HuH-7.5 (cell line): Measurements from ENCODE around the gene GANAB.
"Not testable (repeated sequence)": the region's sequence is repeated elsewhere in the genome, so short reads cannot be mapped to it uniquely, and the experiment has no call there.

Experiments used
- DNase-seq: peaks from one replicate; pipeline ENCODE4 v3.0.0; 2011; ENCODE audit warnings: low spot score

Gene GANAB

GRCh38 chr11:62645946-62646824 is at the start of gene GANAB:
TSS of gene GANAB (minus strand) at chr11:62646613. CDS start at chr11:62646599, 14 bp downstream.
- DNase-seq, result peak; percentile 99

DNA sequence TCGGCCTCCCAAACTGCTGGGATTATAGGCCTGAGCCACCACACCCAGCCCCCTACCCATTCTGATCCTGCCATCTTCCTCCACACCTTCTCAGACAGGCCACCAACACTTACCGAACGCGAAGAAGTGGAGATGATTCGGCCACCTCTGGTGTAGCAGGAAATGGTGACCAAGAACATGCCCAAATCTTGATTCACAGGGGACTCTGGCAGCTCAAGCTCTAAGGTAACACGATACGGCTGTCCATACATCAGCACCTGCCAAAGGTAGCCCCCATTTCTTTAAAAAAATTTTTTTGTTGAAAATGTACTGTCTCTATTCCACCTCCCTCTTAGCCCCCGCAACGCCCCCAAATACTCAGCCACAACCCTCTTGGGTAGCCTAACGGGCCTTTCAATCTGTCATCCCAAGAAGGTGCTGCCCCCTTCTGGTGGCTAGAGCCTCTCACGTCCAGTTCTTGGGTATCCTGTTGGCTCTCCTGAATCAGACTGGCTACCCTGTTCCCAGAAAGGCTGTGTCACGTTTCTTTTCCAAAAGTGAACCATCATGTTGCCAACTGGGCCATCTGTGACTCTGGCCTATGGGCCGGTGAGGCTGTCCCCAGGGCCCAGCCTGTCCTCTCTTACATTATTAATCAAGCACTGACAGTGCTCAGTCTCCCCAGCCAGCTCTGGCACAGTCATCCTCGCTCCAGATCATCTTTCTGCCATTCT is 48.2 kb upstream of the GANAB start:
- peak; percentile 89 for DNase-seq

DNA sequence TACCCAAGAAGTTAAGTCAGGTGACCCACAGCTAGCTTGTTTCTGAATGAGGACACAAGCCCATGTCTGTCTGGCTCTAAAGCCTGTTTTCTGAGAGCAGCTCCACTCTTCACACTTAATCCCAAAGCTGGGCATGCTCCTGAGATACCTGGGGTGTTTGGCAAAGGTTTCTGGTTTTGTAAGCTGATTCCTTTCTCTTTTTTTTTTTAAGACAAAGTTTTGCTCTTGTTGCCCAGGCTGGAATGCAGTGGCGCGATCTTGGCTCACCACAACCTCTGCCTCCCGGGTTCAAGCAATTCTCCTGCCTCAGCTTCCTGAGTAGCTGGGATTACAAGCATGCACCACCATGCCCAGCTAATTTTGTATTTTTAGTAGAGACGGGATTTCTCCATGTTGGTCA is 47.2 kb upstream of the GANAB start:
- not testable (repeated sequence) for DNase-seq

DNA sequence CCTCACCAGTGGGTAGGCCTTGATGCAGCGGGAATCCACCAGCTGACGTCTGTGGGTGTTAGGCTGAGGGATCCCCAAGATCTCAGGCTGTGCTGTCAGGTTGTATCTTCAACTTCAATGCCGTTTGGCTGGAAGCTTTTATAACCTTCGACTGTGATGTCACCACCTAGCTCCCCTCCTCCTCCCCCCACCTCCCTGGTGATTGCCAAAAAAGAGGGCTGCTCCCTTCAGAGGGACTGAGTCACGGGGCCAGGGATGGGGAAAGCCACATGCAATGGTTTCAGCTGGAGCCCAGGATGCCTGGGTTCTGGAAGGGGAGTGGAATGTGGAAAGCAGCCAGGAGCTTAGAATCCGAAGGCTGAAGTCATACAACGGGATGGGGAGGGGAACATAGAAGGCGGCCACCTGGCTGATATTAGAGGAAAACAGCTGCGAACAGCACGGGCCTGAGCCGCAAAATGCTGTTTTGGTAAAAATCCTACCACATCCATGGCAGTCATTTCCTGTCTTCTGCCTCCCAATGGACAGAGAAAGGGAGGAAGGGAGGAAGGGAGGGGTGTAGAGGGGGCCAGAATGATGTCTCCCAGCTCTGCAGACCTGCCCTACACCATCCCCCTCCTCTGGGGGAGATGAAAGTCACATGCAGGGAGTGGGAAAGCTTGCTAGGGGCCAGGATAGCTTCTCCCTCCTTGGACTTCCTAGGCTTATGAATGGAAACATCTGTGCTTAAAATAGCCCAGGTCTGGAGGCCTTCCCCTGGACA is 43.2 kb upstream of the GANAB start, which contains the start of gene LRRN4CL:
LRRN4CL (minus strand) TSS at position 110 of the 763 bp plus-strand sequence. CDS start 1,022 bp downstream, outside the sequence.
- DNase-seq, result no peak

DNA sequence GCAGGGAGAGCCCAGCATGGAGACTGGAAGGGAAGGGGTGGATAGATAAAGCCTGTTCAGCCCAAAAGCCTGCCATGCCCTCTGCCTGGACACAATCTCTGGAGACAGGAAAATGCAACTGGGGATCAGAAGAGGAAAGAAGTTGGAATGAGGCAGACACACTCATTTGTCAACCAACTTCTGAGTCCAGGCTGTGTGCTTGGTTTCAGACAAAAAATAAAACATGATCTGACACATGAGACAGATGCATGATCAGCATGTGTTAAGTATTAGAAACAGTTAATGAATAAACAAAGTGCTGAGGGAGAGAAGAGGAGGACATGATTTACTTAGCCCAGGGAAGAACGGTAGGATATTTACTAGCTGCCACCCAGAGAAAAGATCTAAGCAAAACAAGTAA is 42.1 kb upstream of the GANAB start:
- no peak for DNase-seq

DNA sequence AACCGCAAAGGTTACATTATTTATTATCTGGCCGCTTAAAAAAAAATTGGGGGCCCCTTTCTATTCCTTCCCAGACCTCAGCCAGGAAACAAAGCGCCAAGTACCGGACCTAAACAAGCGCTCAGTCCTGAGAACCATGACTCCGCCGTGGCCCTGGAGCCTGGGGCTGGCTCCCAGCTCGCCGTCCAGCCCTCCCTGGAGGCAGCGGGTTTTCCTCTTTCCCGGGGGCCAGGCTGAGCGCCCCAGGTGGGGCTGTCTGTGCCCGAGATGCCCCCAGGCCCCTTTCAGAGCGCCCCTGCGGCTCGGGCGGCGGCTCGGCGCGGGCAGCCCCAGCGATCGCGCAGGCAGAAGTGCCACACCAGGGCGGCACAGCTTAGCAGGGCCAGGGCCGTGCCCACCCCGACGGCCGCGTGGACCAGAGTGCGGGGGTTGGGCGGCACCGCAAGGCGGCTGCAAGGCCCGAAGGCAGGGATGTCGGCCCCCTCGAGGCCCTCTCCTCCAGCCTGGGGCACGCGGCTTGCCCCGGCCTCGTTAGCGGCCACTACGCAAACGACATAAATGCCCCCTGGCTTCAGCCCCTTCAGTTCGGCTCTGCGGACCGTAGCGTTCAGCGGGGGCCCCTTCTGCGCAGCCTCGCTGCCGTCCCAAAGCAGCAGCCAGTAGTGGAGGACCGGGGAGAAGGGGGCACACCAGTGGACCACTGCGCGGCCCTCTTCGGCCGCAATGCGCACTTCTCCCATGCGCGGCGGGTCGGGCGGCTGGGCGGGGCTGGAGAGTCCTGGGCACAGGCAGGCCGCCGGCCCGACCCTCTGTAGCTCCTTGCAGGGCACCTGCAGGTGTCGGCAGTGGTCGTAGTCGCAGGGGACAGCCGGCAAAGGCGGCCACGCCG is 41.3 kb upstream of the GANAB start:
- DNase-seq, result no peak

DNA sequence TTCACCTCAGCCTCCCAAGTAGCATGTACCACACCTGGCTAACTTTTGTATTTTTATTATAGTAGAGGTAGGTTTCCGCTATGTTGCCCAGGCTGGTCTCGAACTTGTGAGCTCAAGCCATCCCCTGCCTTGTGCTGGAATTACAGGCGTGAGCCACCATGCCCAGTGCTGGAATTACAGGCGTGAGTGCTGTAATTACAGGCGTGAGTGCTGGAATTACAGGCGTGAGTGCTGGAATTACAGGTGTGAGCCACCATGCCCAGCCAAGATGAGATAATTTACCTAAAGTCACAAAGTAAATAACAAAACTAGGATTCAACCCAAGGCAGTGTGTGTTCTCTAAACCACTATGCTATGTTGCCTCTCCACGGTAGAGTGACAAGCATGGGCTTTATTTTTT is 36.1 kb upstream of the GANAB start:
- DNase-seq, result no peak

- peak; percentile 80 for DNase-seq
These were observed 34.4 kb upstream of the GANAB start for GRCh38 chr11:62680825-62681240.

DNA sequence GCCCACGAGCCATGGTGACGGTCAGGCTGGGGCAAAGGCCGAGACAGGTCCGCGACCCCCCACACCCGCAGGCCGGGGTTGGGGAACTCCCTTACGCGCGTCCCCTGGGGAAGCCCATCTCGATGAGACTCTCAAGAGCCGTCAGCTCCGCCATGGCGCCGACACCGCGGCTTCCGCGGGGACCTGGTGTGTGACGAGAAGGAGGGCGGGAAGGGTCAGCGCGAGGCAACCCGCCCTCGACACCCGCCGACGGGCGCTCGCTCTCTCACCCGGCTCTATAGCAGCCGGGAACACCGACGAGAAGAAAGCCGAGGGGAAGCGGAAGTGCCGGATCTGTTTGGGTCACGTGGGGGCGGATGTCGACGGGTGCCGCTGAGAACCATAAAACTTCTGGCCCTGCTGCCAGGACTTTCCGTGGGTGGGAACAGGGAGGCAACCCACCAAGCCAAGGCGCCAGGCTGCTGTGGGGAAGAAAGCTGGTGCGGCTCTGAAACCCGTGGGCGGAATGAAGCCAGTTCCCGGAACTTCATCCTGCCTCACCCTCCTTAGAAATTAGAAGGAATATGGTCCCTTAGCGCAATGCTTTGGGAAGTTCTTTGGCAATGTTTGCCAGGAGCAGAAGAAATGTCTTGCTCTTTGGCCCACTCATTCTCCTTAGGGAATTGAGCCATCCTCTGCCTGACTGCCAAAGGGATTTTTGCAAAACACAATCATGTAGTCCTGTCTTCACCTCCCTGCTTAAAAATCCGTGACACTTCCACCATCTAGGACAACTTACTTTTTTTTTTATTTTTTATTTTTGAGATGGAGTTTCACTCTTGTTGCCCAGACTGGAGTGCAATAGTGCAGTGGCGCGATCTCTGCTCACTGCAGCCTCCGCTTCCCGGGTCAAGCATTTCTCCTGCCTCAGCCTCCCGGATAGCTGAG is 32.6 kb upstream of the GANAB start, which contains the start of gene UBXN1:
UBXN1 (minus strand) TSS at position 304 of the 927 bp plus-strand sequence; CDS start at position 154, 150 bp downstream.
- peak; percentile 94 for DNase-seq

DNA sequence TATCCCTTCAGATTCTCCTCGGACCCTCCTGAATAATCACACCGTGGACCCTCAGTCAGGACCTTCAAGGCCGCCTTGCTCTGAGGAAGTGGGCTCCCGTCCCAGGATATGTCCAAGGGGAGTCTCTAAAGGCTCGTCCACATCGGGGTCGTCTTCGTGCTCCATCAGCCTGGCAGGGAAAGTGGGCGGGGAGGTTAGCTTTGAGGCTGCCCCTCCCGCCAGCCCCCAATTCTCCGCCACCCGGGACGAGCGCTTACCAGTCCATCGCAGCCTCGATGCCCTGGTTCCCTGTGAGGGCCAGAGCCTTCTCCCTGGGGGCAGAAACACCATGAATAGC is 32.0 kb upstream of the GANAB start:
- DNase-seq, result no peak

- DNase-seq, result no peak
These were observed 31.3 kb upstream of the GANAB start for GRCh38 chr11:62677714-62678113.

DNA sequence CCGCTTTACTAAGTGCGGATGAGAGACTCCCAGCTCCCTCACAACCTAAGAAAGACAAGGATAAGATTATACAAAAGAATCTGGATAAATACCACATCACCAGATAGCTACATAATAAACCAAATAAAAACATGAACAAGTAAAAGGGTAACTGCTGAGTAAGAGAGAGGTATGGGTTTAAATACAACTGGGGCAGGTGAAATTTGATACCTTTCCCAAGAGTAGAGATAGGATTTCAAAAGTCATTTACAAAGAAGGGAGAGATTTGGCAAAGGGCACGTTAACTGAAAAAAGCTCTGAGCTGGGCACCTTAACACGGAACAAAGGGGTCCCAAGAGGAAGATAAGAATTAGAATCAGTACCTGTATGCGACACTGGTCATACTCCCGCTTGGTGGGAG is 30.7 kb upstream of the GANAB start:
- no peak for DNase-seq

GRCh38 chr11:62676698-62677097 is 30.3 kb upstream of the GANAB start:
- no peak for DNase-seq

DNA sequence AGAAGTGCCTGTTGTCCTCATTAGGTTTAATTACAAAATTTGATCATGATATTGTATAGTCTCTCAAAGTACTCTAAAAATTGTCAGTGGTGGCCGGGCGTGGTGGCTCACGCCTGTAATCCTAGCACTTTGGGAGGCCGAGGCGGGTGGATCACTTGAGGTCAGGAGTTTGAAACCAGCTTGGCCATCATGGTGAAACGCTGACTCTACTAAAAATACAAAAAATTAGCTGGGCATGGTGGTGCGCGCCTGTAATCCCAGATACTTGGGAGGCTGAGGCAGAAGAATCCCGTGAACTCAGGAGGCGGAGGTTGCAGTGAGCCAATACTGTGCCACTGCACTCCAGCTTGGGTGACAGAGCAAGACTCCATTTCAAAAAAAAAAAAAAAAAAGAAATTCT is 29.0 kb upstream of the GANAB start:
- DNase-seq, result not testable (repeated sequence)

- no peak for DNase-seq
These were observed 26.7 kb upstream of the GANAB start for GRCh38 chr11:62673196-62673525.

GRCh38 chr11:62671608-62672389 is 25.4 kb upstream of the GANAB start, which contains the start of the genes LBHD1 and UQCC3:
TSS of gene LBHD1 (minus strand) at chr11:62672267. CDS start at chr11:62670031, 2,236 bp downstream.
TSS of gene UQCC3 (plus strand) at chr11:62671673. CDS start at chr11:62671746, 73 bp downstream.
- peak; percentile 84 for DNase-seq

- no peak for DNase-seq
These were observed 24.8 kb upstream of the GANAB start for GRCh38 chr11:62671236-62671607.

- no peak for DNase-seq
These were observed 23.2 kb upstream of the GANAB start for GRCh38 chr11:62669420-62670161.

DNA sequence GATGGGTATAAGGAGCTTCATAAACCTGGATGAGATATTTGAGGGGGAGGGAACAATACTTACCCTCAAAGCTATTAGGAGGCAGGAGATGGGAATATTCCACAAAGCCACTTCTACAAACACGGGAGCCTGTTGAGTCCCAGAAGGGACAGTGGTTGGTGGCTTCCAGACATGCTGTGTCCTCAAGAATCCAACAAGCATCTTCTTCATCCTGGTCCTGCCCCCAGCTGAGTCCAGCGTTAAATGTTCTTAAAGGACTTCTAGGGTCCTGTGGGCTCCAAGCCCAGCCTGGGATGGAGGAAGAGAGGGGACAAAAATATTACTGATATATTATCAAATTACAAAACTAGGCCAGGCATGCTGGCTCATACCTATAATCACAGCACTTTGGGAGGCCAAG is 21.0 kb upstream of the GANAB start:
- DNase-seq, result no peak
